H1 (cell line): ENCODE results near the gene KIF23.
"Not testable (repeated sequence)": the region's sequence is repeated elsewhere in the genome, so short reads cannot be mapped to it uniquely, and the experiment has no call there.

Experiments
- CTCF ChIP-seq, 3 experiments: IDR thresholded peaks; 1 replicate in 2 of 3; 2 replicates in 1 of 3; pipeline versions ENCODE4 v1.5.1 to v1.6.1; 2011; ENCODE audit warnings: low read length in 3 of 3, mild to moderate bottlenecking in 3 of 3, inconsistent platforms in 2 of 3, low read depth in 1 of 3, moderate library complexity in 1 of 3; ENCODE audit not compliant: insufficient read depth in 1 of 3; ENCODE audit errors: control extremely low read depth in 1 of 3
- GABPA ChIP-seq: IDR thresholded peaks from 2 replicates; pipeline ENCODE4 v1.6.1; 2011; ENCODE audit warnings: mild to moderate bottlenecking, low read length, moderate library complexity, borderline replicate concordance; ENCODE audit not compliant: insufficient read depth
- HDAC2 ChIP-seq, 2 experiments: fragments of 300-600 bp in 1 of 2; sonication (generic) in 1 of 2; IDR thresholded peaks; 2 replicates each; pipeline ENCODE4 v1.6.1; 2011 to 2012; ENCODE audit warnings: low read depth in 2 of 2, low read length in 2 of 2, mild to moderate bottlenecking in 2 of 2, moderate library complexity in 2 of 2, borderline replicate concordance in 1 of 2, inconsistent platforms in 1 of 2
- JUND ChIP-seq: IDR thresholded peaks from 2 replicates; pipeline ENCODE4 v1.6.1; 2011; ENCODE audit warnings: mild to moderate bottlenecking, improper control_type of control experiment, low read length
- MAFK ChIP-seq: IDR thresholded peaks from 2 replicates; pipeline ENCODE4 v1.6.1; 2012; ENCODE audit warnings: low read depth, mild to moderate bottlenecking, improper control_type of control experiment, low read length
- RFX5 ChIP-seq: IDR thresholded peaks from 2 replicates; pipeline ENCODE4 v1.6.1; 2011; ENCODE audit warnings: low read depth, low read length, improper control_type of control experiment, borderline replicate concordance
- YY1 ChIP-seq: IDR thresholded peaks from 2 replicates; pipeline ENCODE4 v1.6.1; 2011; ENCODE audit warnings: low read depth, mild to moderate bottlenecking, low read length

- not testable (repeated sequence) for TF ChIP-seq MAFK; CTCF (IDR thresholded peaks at IDR 0.05; ENCODE audit: control extremely low read depth in 1 of 3, insufficient read depth in 1 of 3, low read depth in 1 of 3, low read length in 3 of 3); YY1; HDAC2 (IDR thresholded peaks at IDR 0.05; ENCODE audit: borderline replicate concordance in 1 of 2, low read depth in 2 of 2, low read length in 2 of 2); JUND; RFX5; GABPA
Measured at GRCh38 chr15:69450221-69450620, 36.1 kb downstream of the KIF23 start.
